AG08396 (cell line): ENCODE data around the gene TFF3.

Source experiments
- DNase-seq: peaks from one replicate; pipeline ENCODE4 v3.0.0; 2012; ENCODE audit warnings: low spot score, mixed read lengths

Gene TFF3

GRCh38 chr21:42320791-42321190 lies 5.6 kb upstream of the TFF3 start:
- DNase-seq, result no peak

GRCh38 chr21:42319851-42320572 lies 4.8 kb upstream of the TFF3 start:
- DNase-seq, result no peak

- no peak for DNase-seq
Measured at GRCh38 chr21:42319376-42319775, 4.2 kb upstream of the TFF3 start.

GRCh38 chr21:42317826-42318746 lies 2.9 kb upstream of the TFF3 start:
- DNase-seq, result no peak

- DNase-seq, result no peak
Measured at GRCh38 chr21:42317341-42317741, 2.1 kb upstream of the TFF3 start.

GRCh38 chr21:42316891-42317290 lies 1.7 kb upstream of the TFF3 start:
- DNase-seq, result no peak

- no peak for DNase-seq
Measured at GRCh38 chr21:42314616-42315295, 453 bp downstream of the TFF3 start.

- no peak for DNase-seq
Measured at GRCh38 chr21:42313501-42313969, 1.7 kb downstream of the TFF3 start.

GRCh38 chr21:42312626-42313104 lies 2.5 kb downstream of the TFF3 start:
- DNase-seq, result no peak

GRCh38 chr21:42311816-42312625 lies 3.2 kb downstream of the TFF3 start:
- DNase-seq, result no peak

- DNase-seq, result no peak
Measured at GRCh38 chr21:42311160-42311559, 4.0 kb downstream of the TFF3 start.

GRCh38 chr21:42310411-42311001 lies 4.7 kb downstream of the TFF3 start:
- DNase-seq, result no peak

- peak; percentile 68 for DNase-seq
Measured at GRCh38 chr21:42309753-42310213, 5.4 kb downstream of the TFF3 start.

GRCh38 chr21:42308914-42309752 lies 6.1 kb downstream of the TFF3 start:
- DNase-seq, result no peak

- no peak for DNase-seq
Measured at GRCh38 chr21:42308161-42308913, 6.9 kb downstream of the TFF3 start.

GRCh38 chr21:42307106-42307505 lies 8.1 kb downstream of the TFF3 start:
- no peak for DNase-seq

GRCh38 chr21:42306366-42307035 lies 8.7 kb downstream of the TFF3 start:
- no peak for DNase-seq

GRCh38 chr21:42305707-42306147 lies 9.5 kb downstream of the TFF3 start:
- DNase-seq, result no peak
